Esophagus muscularis mucosa (tissue), 4 donors: Measurements from ENCODE around the gene C1orf94. TPM values are rescaled to one million over a fixed set of nuclear protein-coding genes. Genes with fewer than 3 reads are reported as not detected.

Experiments used
- DNase-seq: peaks from one replicate; pipeline ENCODE4 v3.0.0-alpha.2; 2017; ENCODE audit errors: extremely low spot score
- H3K27ac ChIP-seq, 4 donors: fragments of 200-600 bp; sonication (generic); replicated peaks in 1 of 4; 1 replicate in 3 of 4; 2 replicates in 1 of 4; pipeline ENCODE4 v1.5.1; 2016 to 2019; ENCODE audit warnings: mild to moderate bottlenecking in 1 of 4
- H3K27me3 ChIP-seq, 4 donors: fragments of 200-600 bp; sonication (generic); one replicate each; pipeline versions ENCODE4 v1.5.1 to v1.6.0; 2016 to 2019
- H3K36me3 ChIP-seq, 4 donors: fragments of 200-600 bp; sonication (generic); one replicate each; pipeline ENCODE4 v1.5.1; 2016 to 2019
- H3K4me1 ChIP-seq, 4 donors: fragments of 200-600 bp; sonication (generic); one replicate each; pipeline ENCODE4 v1.5.1; 2016 to 2019
- H3K4me3 ChIP-seq, 4 donors: fragments of 200-600 bp; sonication (generic); 1 replicate in 2 of 4; 2 replicates in 2 of 4; pipeline ENCODE4 v1.5.1; 2016 to 2019; ENCODE audit warnings: mild to moderate bottlenecking in 4 of 4, moderate library complexity in 1 of 4
- H3K9me3 ChIP-seq, 4 donors: fragments of 200-600 bp; sonication (generic); 1 replicate in 3 of 4; 2 replicates in 1 of 4; pipeline ENCODE4 v1.5.1; 2016 to 2019
- EP300 ChIP-seq: sonication (generic); formaldehyde crosslinking; IDR thresholded peaks from one replicate; pipeline ENCODE4 v1.6.1; 2017; ENCODE audit warnings: antibody characterized with exemption
- POLR2A ChIP-seq: fragments of 450-650 bp; IDR thresholded peaks from one replicate; pipeline ENCODE4 v1.6.1; 2017; ENCODE audit warnings: antibody characterized with exemption, moderate library complexity, mild to moderate bottlenecking, low read depth
- POLR2AphosphoS5 ChIP-seq, 2 donors: sonication (generic); formaldehyde crosslinking; IDR thresholded peaks; one replicate each; pipeline ENCODE4 v1.6.1; 2017; ENCODE audit warnings: antibody characterized with exemption in 2 of 2
- WGBS: methylation state at CpG from one replicate; pipeline ENCODE4 v1.1.5; 2018; 5-methylcytosine and 5-hydroxymethylcytosine counted together
- intact Hi-C: fragments of 100-400 bp; cut with DNase I; formaldehyde crosslinking; loops from one replicate; pipeline ENCODE4 v1.15.1; 2023
- total RNA-seq, 4 donors: library from RNA; depleted of rRNA; stranded (reverse); fragments of >200 nt; gene quantifications; one replicate each; pipeline versions ENCODE4 v1.1.0 to v1.2.1, GENCODE V29; 2016
- TF ChIP-seq, protein P1 (sequence below), 3 experiments: fragments of 200-600 bp in 2 of 3; fragments of 450-650 bp in 1 of 3; sonication (generic) in 2 of 3; IDR thresholded peaks; one replicate each; pipeline ENCODE4 v1.5.1; 2017 to 2019; ENCODE audit warnings: antibody characterized with exemption in 3 of 3, mild to moderate bottlenecking in 2 of 3, moderate library complexity in 1 of 3

C1orf94 gene
- total RNA-seq, 4 donors from 2014 or later: 0.13 TPM; not detected in 3

DNA sequence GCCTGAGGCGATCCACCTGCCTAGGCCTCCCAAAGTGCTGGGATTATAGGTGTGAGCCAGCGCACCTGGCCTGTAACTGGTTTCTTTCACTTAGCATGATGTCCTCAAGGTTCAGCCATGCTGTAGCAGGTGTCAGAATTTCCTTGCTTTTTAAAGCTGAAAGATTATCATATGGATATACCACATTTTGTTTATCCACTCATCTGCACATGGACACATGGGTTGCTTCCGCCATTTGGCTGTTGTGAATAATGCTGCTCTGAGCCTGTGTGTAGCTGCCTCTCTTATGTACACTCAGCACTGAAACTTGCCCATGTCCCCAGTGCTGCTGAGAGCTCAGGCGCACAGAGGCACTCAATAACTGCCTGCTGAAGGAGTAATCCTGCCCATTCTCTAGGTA is 23.5 kb upstream of the C1orf94 start:
- Histone ChIP-seq H3K4me3 (no peak overlapping the region), H3K4me1 (no peaks in the 10 kb centered on the region), H3K36me3 (no peaks in the 10 kb centered on the region), H3K9me3 (no peaks in the 10 kb centered on the region), H3K27me3 (peaks cover 0 to 31% (median 0%) of the 10 kb centered on the region in 4 donors), H3K27ac (no peak overlapping the region)
- TF ChIP-seq, protein P1, sequence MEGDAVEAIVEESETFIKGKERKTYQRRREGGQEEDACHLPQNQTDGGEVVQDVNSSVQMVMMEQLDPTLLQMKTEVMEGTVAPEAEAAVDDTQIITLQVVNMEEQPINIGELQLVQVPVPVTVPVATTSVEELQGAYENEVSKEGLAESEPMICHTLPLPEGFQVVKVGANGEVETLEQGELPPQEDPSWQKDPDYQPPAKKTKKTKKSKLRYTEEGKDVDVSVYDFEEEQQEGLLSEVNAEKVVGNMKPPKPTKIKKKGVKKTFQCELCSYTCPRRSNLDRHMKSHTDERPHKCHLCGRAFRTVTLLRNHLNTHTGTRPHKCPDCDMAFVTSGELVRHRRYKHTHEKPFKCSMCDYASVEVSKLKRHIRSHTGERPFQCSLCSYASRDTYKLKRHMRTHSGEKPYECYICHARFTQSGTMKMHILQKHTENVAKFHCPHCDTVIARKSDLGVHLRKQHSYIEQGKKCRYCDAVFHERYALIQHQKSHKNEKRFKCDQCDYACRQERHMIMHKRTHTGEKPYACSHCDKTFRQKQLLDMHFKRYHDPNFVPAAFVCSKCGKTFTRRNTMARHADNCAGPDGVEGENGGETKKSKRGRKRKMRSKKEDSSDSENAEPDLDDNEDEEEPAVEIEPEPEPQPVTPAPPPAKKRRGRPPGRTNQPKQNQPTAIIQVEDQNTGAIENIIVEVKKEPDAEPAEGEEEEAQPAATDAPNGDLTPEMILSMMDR (IDR thresholded peaks at IDR 0.05): no peak
- TF ChIP-seq POLR2A: no peak
- TF ChIP-seq EP300: no peak
- TF ChIP-seq POLR2AphosphoS5 (IDR thresholded peaks at IDR 0.05): no peak
- 100% methylated on average over 3 of the region's 4 CpGs for WGBS
- DNase-seq: no peak
- intact Hi-C loops: no loop called here

DNA sequence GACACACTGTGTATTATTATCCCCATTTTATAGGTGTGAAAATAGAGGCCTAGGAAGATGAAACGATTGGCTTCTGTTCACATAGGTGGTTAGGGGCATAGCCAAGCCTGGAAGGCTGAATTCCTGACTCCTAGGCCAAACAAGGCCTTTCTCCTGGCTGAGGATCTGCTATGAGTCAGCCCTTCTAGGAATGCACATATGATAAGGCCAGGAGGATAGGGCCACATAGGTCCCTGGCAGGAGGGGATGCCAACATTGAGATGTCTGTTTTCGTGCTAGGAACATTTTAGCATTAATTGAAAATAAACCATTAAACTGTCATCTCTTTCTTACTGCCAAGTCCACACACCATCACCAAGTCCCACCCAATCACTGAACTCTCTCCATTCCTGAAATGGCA is 20.8 kb upstream of the C1orf94 start:
- intact Hi-C loops: no loop called here
- TF ChIP-seq POLR2AphosphoS5 (IDR thresholded peaks at IDR 0.05): no peak
- no peak for TF ChIP-seq POLR2A
- TF ChIP-seq, protein P1 (IDR thresholded peaks at IDR 0.05): no peak
- TF ChIP-seq EP300: no peak
- peaks cover 0 to 53% (median 0%) of the 10 kb centered on the region in 4 donors for H3K27me3 ChIP-seq
- no peaks in the 10 kb centered on the region for H3K9me3 ChIP-seq
- H3K4me3 ChIP-seq: no peak overlapping the region
- H3K4me1 ChIP-seq: no peaks in the 10 kb centered on the region
- 69% methylated on average over 2 of the region's 2 CpGs for WGBS
- H3K36me3 ChIP-seq: no peaks in the 10 kb centered on the region
- no peak for DNase-seq
- H3K27ac ChIP-seq: no peak overlapping the region

DNA sequence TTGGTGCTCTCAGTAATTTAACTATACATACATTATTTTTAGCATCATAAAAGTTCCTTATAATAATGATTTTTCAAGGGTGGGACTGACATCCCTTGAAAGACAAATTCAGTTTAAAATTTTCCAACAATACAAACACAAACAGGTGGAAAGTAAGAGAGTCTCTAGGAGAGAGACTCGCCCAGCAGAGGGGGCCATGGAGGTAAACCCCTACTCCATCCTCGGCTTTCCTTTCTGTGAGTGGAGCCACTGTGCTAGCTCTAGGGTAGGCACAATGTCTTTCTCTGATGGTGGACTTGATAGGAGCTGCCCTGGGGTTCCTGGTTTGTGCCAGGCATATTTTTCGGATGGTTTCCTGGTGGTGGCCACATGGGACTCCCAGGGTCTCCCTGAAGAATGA is 20.0 kb upstream of the C1orf94 start:
- Histone ChIP-seq H3K9me3 (no peaks in the 10 kb centered on the region), H3K27ac (no peak overlapping the region), H3K4me1 (no peaks in the 10 kb centered on the region), H3K27me3 (peaks cover 0 to 62% (median 0%) of the 10 kb centered on the region in 4 donors), H3K36me3 (no peaks in the 10 kb centered on the region), H3K4me3 (no peak overlapping the region)
- WGBS: 55% methylated on average over 3 of the region's 3 CpGs
- TF ChIP-seq POLR2A: no peak
- no peak for TF ChIP-seq EP300
- TF ChIP-seq, protein P1 (IDR thresholded peaks at IDR 0.05): no peak
- no peak for TF ChIP-seq POLR2AphosphoS5 (IDR thresholded peaks at IDR 0.05)
- no peak for DNase-seq
- intact Hi-C loops: no loop called here

DNA sequence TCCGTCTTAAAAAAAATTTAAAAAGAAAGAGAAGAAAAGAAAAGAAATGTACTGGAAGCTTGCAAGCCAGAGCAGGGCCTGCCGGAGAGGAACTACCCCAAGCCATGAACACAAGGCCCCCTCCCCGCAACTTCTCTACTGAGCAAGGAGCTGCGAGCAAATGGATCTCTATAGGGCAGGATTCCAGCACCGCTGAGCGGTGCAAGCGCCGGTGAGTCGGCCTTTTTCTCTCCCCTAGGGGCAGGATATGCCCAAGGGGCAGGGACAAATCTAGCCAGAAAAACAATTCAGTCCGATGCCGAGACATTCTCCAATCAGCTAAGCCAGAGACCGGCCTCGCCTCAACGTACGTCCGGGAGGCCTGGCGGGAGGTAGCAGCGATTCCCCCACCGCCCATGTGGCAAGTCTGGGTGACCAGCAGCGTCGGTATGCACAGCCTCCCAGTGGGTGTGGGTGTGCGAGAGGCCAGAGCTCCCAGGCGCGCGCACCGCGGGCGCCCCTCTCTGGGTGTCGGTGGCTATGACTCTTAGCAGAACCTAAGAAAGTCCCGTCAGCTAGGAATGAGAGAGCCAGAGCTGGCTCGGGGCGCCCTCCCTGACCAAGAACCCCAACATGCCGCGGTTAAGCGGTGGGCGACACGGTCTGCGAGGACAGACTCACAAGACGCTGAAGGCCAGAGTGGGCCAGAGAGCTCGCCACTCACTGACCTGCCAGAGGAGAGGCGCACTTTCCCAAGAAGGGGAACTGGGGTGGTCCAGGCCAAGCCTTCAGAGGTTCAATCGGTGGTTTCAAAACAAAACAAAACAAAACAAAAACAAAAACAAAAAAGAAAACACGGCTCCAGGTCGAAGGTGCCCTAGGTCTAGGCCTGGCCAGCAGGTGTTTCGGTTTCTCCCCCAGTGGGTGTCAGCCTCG is 13.6 kb upstream of the C1orf94 start:
- peaks cover 0 to 98% (median 39%) of the 10 kb centered on the region in 4 donors for H3K27me3 ChIP-seq
- intact Hi-C loops: loop anchor here (10.0 kb wide), 1 partner anchor 528 kb away; no protein-coding TSS in a partner anchor
- WGBS: 4% methylated on average over 28 of the region's 46 CpGs
- H3K36me3 ChIP-seq: no peaks in the 10 kb centered on the region
- no peak for DNase-seq
- H3K4me3 ChIP-seq: peak overlapping the region; percentile 49 to 59 (median 50)
- no peaks in the 10 kb centered on the region for H3K9me3 ChIP-seq
- TF ChIP-seq, protein P1 (IDR thresholded peaks at IDR 0.05): peak; percentile 25 to 50 (median 41)
- no peak for TF ChIP-seq POLR2A
- peaks cover 27 to 49% (median 45%) of the 10 kb centered on the region in 4 donors for H3K4me1 ChIP-seq
- H3K27ac ChIP-seq: no peak overlapping the region
